Measurements from ENCODE around the gene TSTD2.

DNA sequence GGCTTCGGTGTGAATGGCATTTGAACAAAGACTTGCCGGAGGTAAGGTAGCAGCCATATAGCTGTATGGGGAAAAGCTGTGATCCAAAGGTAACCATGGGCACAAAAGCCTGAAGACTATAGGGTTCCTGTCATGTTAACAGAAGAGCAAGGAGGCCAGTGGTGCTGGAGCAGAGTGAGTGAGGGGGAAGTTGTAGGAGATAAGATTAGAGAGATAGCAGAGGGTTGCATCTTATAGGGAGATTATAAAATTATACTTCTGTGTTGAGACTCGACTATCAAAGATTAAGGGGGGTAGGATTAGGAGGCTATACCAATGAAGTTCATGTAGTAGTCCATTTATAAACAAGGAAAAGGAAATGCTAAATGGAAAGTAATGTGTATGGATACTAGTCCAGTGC lies 3.7 kb upstream of the TSTD2 start:
- TF ChIP-seq POLR2A (IDR thresholded peaks at IDR 0.05) (no peak), EP300 (IDR thresholded peaks at IDR 0.05) (no peak)
- TF ChIP-seq, protein P1, sequence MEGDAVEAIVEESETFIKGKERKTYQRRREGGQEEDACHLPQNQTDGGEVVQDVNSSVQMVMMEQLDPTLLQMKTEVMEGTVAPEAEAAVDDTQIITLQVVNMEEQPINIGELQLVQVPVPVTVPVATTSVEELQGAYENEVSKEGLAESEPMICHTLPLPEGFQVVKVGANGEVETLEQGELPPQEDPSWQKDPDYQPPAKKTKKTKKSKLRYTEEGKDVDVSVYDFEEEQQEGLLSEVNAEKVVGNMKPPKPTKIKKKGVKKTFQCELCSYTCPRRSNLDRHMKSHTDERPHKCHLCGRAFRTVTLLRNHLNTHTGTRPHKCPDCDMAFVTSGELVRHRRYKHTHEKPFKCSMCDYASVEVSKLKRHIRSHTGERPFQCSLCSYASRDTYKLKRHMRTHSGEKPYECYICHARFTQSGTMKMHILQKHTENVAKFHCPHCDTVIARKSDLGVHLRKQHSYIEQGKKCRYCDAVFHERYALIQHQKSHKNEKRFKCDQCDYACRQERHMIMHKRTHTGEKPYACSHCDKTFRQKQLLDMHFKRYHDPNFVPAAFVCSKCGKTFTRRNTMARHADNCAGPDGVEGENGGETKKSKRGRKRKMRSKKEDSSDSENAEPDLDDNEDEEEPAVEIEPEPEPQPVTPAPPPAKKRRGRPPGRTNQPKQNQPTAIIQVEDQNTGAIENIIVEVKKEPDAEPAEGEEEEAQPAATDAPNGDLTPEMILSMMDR (IDR thresholded peaks at IDR 0.05): no peak
